Midbrain (tissue), 1 donor: ENCODE results near the gene GRIN1.

Experiments
- DNase-seq: peaks from one replicate; lab custom pipeline; 2025; lab: John Stamatoyannopoulos, UW

Gene GRIN1

GRCh38 chr9:137193771-137194170 is 54.8 kb downstream of the GRIN1 start:
- no peak for DNase-seq

- DNase-seq: peak; percentile 92
Observed at GRCh38 chr9:137194388-137194787, 55.4 kb downstream of the GRIN1 start.

DNA sequence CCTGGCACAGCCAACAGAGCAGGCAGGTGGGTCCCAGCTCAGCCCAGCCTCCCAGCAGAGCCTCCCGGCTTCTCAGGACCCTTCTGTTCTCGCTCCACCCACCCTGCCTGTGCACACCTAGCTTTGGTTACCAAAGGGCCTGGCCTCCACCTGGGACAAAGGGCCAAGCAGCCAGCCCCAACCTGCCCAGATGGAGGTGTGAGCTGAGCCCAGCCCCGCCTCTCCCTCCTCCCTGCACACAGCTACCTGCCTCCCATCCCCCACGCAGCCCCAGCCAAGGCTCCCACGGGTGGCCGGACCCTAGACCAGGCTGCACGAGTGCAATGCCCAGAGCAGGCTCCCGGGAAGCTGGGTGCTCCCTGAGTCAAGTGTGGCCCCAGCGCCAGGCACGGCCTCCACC is 56.0 kb downstream of the GRIN1 start:
- DNase-seq: no peak

DNA sequence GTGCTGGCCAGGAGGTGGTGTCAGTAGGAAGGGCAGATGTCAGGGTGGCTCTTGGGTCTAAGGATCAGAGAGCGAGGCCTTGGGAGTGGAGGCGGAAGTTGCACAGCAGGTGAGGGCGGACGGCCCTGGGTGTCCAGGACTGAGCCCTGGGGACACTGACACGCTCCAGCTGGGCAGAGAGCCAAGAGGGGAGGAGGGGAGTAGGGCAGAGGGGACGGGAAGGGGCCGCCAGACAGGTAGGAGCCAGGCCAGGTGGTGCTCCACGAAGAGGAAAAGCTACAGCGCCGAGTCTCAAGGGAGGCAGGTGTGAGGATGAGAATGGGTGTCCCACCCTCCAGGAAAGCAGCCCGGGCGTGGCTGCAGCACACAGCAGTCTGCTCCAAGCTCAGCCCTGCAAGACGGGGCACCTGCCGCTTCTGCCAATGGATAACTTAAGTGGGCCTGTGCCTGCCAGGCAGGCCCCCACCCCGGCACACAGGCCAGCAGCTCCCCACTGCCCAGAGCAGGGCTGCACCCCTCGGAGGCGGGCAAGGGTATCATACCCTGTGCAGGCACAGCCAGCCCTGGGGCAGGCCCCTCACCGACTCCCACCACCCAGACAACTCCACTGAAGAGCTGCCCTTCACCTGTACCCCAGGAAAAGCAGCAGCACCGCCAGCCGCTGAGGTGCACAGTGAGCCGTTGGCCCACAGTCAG is 56.7 kb downstream of the GRIN1 start:
- no peak for DNase-seq

DNA sequence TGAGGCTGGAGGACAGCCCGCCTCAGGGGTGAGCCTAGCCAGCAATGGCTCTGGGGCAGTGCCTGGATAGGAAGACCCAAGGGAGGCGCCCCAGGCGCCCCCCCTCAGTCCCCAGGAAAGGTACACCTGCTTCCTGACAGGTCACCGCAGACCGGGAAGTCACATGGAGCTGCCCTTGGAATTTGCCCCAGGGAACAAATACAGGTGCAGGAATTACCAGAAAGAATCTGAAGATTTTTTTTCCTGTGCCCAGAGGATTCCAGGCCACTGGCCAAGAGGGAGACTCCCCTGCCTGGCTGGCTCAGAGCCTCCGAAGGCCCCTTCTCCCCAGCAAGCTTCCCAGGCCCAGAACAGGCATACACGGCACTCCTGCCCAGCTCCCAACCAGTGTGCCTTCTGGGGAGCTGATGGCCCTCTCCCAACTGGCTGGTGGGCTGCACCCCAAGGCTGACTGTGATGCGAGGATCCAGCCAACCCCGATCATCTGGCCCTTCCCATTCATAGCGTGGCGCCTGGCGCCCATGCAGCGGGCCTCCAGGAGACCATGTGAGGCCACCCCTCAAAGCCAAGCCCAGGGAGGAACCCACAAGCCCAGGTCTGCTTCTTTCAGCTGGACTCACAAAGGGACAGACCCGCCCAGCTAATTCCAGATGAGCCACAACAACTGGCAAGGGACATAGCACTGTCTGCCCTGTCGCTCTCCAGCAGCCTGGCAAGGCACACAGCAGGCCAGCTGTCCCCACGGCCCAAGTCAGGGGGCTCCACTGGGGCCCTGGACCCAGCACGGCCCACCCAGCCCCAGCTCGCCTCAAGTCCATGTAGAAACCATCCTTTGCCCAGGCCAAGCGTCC is 59.3 kb downstream of the GRIN1 start:
- no peak for DNase-seq

DNA sequence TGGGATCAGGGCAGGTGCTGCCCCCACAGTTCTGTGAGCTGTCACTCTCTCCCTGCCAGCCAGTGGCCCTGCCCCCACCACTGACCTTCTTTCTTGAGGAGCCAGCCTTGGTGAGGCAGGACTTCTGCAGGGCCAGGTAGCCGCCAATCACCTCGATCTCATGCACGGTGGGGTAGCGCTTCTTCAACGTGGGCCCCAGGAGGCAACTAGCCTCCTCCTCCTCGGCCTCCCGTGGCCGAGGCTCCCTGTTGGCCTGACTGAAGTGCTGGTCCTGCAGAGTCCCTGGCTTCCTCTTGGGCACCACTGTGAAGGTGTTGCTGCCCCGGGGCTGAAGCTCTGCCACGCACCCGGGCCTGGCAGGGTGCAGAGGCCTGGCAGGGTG is 59.9 kb downstream of the GRIN1 start:
- DNase-seq: no peak

DNA sequence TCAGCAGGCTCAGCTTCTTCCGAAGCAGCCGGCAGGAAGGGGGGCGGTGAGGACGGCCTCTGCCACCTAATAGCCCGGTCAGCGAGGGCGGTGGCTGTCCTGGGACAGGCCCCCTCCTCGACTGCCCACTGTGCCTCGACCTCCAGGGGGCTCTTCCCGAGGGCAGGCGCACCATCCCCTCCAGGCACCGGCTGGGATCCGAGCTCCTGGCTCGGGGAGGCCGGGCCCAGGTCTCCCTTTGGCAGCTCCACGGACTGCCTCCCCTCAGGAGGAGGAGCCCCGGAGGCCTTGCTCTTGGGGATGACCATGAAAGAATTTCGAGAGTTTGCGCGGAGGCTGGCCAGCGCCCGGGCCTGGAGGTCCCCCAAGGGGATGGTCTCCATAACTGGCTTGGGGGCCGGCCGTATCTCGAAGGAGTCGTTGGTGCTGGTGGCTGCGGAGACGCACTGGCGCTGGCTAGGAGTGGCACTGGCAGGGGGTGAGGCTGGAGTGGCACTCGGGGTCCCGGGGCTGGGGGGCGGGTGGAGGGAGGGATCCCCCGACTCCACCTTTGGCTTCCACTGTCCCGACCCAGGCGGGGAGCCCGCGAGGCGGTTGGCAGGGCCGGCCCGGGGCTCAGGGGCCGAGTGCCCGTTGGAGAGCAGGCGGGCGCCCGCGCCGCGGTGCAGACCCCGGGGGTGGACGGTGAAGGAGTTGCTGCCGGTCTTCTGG is 60.6 kb downstream of the GRIN1 start:
- no peak for DNase-seq

DNA sequence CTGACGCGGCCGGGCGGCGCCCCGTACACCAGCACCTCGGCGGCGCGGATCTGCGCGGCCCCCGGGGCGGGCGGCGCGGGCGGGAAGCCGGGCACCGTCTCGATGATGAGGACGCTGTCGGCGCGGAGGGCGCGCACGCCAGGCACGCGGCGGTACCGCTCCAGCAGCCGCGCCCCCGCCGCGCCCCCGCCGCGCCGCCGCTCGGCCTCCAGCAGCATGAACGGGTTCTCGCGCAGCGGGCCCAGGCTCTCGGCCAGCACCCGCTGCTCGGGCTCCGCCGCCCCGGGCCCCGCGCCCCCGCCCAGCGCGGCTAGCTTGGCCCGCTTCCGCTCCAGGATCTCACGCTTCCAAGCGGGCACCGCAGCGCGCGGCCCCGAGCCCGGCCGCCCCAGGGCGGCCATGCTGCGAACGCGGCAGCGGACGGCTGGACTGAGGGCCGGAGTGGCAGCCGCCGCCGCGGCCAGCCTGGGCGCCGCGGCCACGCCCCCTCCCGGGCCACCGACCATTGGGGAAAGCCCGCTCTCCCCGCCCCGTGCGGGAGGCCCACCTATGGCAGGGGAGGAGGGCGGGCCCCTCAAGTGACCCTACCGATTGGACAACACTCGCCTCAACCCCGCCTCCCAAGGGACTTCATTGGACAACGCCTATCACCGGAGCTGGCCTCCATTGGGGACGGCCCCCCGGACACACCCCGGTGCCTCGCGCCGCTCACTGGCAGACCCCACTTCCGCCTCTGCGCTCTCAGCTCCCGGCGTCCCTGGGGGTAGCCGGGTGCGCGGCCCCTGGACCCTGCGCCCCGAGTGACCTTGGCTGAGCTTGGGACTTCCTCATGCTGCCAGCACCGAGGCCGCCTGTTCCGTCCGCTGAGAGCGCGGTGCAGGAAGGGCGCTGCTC is 61.6 kb downstream of the GRIN1 start, which contains the start of gene TPRN:
TSS of gene TPRN (minus strand) at position 431 of the 894 bp plus-strand sequence. CDS start at position 401, 30 bp downstream.
- peak; percentile 99 for DNase-seq

DNA sequence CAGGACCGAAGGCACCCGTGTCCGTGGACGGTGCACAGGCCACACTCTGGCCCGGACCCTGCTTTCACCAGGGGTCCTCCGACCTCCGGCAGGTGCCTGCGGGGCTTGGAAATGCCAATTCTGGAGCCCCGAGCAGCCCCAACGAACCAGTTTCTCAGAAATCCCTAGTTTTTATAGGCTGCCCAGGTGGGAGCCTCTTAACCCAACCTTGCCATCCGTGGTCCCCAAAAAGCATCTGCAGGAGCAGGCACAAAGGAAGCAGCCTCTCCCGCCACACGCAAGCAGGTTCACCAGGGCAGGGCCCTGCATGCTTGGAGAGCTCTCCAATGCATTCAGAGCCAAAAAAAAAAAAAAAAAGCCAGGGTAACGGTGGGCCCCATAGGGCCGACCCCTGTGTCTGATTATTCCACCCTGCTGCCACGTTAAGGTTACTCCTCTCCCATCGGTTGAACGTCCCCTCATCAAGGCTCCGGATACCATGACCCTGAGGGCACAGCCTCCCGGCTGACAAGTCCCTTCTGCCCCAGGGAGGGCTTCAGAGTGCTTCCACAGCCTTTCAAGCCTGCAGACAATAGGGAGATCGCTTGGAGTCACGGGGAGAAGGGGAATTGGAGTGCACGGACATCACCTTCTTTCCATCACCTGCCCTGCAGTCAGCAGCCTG is 62.4 kb downstream of the GRIN1 start:
- DNase-seq: no peak

- no peak for DNase-seq
Observed at GRCh38 chr9:137202966-137203365, 64.0 kb downstream of the GRIN1 start.

GRCh38 chr9:137204731-137205125 is 65.8 kb downstream of the GRIN1 start:
- DNase-seq: no peak

GRCh38 chr9:137205126-137206069 is 66.4 kb downstream of the GRIN1 start, which contains the start of the genes NDOR1 and TMEM203:
Gene NDOR1 (plus strand): TSS chr9:137205700. CDS start chr9:137205778, 78 bp downstream.
Gene TMEM203 (minus strand): TSS chr9:137205648. CDS start chr9:137205414, 234 bp downstream.
- DNase-seq: peak; percentile 94

GRCh38 chr9:137206602-137207001 is 67.6 kb downstream of the GRIN1 start:
- no peak for DNase-seq

DNA sequence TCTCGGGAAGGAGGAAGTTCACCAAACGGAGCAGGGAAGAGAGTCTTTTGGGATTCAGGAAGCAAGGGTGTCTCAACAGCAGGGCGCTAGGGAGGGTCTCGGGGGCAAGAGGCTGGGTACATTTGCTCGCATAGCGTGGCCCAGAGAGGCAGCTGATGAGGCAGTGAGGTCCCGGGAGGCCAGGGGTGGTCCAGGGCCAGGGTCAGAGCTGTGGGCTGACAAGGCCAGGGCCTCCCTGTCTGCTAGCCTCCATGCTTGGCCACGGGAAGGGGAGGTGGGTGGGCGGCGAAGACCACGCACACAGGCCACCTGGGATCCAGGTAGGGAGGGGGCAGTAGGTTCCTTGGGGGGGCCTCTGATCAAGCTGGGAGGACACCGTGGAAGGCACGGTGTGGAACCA is 72.6 kb downstream of the GRIN1 start:
- no peak for DNase-seq

GRCh38 chr9:137212520-137212919 is 73.6 kb downstream of the GRIN1 start:
- no peak for DNase-seq

GRCh38 chr9:137213160-137214060 is 74.5 kb downstream of the GRIN1 start:
- DNase-seq: peak; percentile 33

DNA sequence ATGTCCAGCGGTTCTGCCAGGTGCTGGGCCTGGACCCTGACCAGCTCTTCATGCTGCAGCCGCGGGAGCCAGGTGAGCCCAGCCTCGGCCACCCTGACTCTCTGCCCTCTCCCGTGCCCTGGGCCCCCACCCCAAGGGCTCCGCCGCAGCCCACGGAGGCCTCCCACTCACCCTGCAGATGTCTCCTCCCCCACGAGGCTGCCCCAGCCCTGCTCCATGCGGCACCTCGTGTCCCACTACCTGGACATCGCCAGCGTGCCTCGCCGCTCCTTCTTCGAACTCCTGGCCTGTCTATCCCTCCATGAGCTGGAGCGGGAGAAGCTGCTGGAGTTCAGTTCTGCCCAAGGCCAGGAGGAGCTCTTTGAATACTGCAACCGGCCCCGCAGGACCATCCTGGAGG is 75.7 kb downstream of the GRIN1 start:
- no peak for DNase-seq

DNA sequence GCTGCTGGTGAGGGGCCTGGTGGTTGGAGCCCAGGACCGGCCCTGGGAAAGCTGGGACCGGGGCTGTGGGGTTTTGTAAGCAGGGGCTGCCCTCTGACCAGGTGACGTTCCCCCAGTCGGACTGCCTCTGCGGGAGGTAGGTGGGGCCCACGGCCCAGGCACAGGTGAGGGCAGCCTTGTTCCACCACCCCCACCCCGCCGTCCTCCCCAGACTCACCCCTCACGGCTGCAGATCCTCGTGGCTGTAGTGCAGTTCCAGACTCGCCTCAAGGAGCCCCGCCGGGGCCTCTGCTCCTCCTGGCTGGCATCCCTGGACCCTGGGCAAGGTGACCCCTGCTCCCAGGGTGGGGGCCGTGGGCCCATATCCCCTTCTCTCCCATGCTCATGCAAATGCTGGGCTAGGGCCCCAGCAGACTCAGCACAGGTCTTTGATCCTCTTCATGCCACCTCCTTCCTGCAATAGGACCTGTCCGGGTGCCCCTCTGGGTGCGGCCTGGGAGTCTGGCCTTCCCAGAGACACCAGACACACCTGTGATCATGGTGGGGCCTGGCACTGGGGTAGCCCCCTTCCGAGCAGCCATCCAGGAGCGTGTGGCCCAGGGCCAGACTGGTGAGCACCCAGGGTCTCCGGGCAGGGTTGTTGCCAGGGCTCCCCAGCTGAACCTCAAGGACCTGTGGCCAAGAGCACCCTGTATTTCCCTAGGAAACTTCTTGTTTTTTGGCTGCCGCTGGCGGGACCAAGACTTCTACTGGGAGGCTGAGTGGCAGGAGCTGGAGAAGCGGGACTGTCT is 76.4 kb downstream of the GRIN1 start:
- DNase-seq: no peak
